GM20000 (cell line): ENCODE measurements around the gene PRKCZ.
"Not testable (repeated sequence)": the region's sequence is repeated elsewhere in the genome, so short reads cannot be mapped to it uniquely, and the experiment has no call there.

Experiments
- DNase-seq: peaks from one replicate; pipeline ENCODE4 v3.0.0; 2012; ENCODE audit warnings: low spot score
- TF ChIP-seq, protein P1 (sequence below): IDR thresholded peaks from 2 replicates; pipeline ENCODE4 v1.5.1; 2012; ENCODE audit warnings: mild to moderate bottlenecking, control low read depth; ENCODE audit errors: extremely low read depth, missing control alignments

The PRKCZ gene

DNA sequence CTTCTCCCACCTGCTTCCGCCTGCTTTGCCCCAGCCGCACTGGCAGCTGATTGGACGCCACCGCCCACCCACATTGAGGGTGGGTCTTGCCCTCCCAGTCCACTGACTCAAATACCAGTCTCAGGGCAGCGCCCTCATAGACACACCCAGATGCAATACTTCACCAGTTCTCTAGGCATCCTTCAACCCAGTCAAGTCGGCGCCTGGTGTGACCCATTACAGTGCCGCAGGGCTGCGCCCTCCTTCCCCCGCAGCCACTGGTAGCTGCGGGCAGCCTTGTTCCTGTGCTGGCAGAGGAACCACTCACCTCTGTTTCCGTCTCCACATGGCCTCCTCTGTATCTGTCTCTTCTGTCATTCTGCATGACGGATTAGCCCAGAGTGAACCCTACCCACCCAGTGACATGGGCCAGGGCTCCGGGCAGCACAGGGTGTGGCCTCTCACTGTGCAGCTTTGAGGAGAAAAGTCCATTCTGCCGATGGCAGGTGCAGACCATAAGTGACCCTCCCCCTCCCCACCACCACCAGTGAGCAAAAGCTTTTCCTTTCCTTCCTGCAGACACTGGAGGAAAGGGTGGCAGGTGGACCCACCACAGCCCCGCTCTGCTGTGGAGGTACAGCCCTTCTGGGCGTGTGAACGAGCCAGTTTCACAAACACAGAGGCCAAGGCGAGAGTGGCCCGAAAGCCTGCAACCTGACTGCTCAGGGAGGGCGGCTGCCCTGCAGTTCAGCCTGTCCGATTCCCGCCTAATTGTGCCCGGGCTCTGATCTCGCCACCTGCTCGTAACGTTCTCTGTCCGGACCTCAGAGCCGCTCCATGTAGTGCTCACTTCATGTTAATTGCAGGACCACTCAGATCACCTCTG lies 87.3 kb downstream of the PRKCZ start:
- TF ChIP-seq, protein P1, sequence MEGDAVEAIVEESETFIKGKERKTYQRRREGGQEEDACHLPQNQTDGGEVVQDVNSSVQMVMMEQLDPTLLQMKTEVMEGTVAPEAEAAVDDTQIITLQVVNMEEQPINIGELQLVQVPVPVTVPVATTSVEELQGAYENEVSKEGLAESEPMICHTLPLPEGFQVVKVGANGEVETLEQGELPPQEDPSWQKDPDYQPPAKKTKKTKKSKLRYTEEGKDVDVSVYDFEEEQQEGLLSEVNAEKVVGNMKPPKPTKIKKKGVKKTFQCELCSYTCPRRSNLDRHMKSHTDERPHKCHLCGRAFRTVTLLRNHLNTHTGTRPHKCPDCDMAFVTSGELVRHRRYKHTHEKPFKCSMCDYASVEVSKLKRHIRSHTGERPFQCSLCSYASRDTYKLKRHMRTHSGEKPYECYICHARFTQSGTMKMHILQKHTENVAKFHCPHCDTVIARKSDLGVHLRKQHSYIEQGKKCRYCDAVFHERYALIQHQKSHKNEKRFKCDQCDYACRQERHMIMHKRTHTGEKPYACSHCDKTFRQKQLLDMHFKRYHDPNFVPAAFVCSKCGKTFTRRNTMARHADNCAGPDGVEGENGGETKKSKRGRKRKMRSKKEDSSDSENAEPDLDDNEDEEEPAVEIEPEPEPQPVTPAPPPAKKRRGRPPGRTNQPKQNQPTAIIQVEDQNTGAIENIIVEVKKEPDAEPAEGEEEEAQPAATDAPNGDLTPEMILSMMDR = no peak
- DNase-seq = no peak

DNA sequence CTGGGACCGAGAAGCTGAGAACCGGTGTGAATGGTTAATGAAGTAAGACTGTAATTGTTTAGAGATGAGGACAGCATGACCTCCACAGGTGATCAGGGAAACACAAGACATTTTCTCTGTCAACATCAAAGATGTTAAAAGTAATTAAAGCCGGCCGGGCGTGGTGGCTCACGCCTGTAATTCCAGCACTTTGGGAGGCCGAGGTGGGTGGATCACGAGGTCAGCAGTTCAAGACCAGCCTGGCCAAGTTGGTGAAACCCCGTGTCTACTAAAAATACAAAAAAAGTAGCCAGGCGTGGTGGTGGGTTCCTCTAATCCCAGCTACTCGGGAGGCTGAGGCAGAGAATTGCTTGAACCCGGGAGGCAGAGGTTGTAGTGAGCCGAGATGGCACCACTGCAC lies 88.9 kb downstream of the PRKCZ start:
- not testable (repeated sequence) for DNase-seq

DNA sequence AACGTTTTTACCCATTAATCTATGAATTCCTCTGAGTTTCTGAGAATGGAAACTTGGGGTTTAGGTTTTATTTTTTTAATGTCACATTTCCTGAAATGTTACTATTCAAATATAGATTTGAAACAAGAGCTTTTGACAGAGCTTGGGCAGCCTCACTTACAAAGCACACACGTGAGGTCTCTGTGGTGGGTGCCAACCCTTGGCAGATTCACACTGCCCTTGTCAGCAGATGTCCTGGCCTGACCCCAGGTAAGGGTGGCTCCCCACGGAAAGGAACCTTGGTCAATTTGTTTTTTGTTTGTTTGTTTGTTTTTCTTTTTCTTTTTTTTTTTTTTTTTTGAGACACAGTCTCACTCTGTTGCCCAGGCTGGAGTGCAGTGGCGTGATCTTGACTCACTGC lies 90.8 kb downstream of the PRKCZ start:
- DNase-seq = no peak
- TF ChIP-seq, protein P1 = no peak

DNA sequence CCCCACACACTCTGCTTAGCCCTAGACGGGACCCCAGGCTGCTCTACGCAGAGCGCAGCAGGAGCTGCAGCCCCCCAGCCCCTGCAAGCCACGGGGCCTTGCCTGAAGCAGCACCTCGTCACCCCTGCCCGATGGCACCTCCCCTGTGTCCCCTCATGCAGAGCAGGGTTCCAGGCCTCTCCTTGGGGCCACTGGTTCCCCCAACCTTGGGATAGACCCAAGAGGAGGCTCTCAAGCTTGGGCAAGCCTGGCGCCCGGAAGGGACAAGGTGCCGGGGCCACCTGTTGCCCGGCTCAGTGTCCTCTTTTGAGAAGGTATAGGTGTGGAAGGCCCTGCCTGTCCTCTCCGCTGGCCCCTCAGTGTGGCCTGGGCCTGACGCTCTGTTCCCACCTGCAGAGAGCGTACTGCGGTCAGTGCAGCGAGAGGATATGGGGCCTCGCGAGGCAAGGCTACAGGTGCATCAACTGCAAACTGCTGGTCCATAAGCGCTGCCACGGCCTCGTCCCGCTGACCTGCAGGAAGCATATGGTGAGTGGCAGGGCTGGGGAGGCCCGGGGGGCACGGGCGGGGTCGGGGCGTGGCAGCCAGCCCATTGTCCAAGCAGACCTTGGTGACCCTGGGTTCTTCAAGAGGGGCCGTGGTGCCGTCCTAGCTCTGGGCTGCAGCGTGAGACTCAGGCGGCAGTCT lies 93.7 kb downstream of the PRKCZ start:
- TF ChIP-seq, protein P1 = no peak
- no peak for DNase-seq

DNA sequence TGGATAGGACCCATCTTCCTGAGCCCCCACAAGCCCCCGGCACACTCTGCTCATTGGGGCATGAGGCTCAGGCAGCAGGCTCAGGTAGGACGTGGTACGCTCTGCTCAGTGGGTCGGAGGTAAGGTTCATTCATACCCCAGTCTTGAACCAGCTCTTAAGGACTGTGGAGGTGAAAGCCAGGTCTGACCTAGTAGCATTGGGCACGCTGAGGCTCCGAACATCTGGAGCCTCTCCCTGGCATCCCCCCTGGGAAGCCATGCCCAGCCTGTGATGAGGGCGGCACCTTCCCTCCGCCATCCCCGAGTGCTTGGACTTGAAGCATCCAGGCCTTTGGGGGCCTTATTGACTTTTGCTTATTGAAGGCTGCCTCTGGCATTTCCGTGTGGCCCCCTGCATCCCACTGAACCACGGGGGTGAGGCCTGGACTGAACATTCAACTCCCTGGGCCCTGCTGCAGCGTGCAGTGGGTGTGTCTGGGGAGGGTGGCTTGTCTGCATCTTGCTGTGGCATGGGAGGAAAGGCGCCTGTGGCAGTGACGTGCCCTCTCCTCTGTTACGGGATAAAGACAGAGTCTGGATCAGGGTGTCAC lies 94.4 kb downstream of the PRKCZ start:
- TF ChIP-seq, protein P1 = no peak
- no peak for DNase-seq

DNA sequence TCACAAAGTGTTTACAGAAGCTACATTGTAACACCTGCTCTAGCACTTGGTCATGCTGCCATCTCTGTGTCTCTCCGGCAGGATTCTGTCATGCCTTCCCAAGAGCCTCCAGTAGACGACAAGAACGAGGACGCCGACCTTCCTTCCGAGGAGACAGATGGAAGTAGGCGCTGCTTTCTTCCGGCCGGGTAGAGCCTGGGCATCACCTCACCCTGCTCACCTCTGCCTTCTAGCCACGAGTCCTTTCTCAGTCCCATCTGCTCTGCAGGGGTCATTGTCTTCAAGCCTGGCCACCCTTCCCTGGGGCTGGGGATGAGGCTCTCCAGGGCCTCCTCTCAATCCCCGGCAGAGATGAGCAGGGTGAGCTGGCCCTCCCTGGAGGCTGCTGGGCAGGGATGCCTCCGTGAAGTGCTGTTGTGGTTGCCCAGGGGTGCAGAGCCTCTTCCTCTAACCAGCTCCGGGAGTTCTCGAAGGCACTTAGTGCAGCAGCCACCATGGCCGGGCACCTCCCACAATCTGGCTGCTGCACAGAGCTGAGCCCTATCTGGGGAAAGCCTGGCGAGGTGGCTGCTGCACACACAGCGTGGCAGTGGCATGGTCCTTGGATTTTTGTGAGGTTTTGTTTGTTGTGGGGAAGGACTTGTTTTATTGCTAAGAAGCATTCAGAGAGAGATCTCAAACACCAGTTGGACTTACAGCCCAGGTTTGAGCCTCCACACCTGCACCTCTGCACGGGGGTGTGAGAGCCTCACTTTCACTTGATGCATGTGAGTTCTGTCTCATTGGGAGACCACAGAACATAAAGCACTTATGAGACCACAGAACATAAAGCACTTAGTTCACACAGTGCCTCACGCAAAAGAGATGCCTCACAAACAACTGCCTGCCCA lies 96.0 kb downstream of the PRKCZ start:
- no peak for DNase-seq

More for the DNA sequence above, 96.0 kb downstream of the PRKCZ start:
- TF ChIP-seq, protein P1 = no peak
